ENCODE results near the gene ACTR1B. TPM values are rescaled to one million over a fixed set of nuclear protein-coding genes. Genes with fewer than 3 reads are reported as not detected.
"Not testable (repeated sequence)": the region's sequence is repeated elsewhere in the genome, so short reads cannot be mapped to it uniquely, and the experiment has no call there.

The ACTR1B gene
- total and polyA plus RNA-seq, 2 of the 4 experiments (the other 2 are of a cell fraction), result 40.5 to 68.8 TPM

DNA sequence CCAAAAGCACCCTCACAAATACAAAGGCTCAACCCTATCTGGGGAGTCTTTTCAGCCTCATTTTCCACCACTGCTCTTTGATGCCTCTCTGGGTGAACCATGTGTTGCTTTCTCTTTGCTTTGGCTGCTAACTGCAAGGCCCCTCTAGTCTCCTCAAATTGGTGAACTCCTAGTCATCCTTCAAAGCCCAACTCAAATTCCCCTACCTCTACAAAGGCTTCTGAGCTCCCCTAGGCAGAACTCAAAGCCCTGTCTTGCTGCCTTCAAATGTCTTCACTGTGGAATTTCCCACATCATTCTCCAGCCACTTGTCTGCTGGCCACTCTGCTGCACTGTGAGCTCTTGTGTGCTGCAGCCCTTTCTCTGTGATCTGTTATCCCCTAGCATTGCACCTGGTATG, 40.9 kb downstream of the ACTR1B start:
- H3K27me3 ChIP-seq (ENCODE audit: control insufficient read depth, insufficient read depth, low read length); CTCF ChIA-PET; DNase-seq; H3K4me3 ChIP-seq (ENCODE audit: insufficient read depth, low read depth, low read length); H3K4me1 ChIP-seq (ENCODE audit: control insufficient read depth, insufficient read depth, low read length); H4K5ac ChIP-seq (ENCODE audit: low read depth, low read length); H3K56ac ChIP-seq (ENCODE audit: extremely low read depth, insufficient read depth, low read length); H3K14ac ChIP-seq (replicated peaks; ENCODE audit: low read depth, low read length); H3K9ac ChIP-seq (ENCODE audit: low read depth, low read length); H3K18ac ChIP-seq (ENCODE audit: low read depth, low read length); H4K20me1 ChIP-seq (ENCODE audit: insufficient read depth, low read length); BruUV-seq (replicated peaks); H3K36me3 ChIP-seq (ENCODE audit: control insufficient read depth, insufficient read depth, low read length); H2BK120ac ChIP-seq (ENCODE audit: low read depth, low read length); POLR2A ChIA-PET (ENCODE audit: unreplicated experiment); H2AK5ac ChIP-seq (ENCODE audit: low read depth, low read length); dilution Hi-C loops (cut with HindIII; ENCODE audit: low sequenced_read_pairs, unreplicated experiment); H4K91ac ChIP-seq (ENCODE audit: insufficient read depth, low read depth, low read length); H3K9me1 ChIP-seq (ENCODE audit: insufficient read depth, low read length); H2BK20ac ChIP-seq (ENCODE audit: low read depth, low read length); intact Hi-C loops (cut with micrococcal nuclease); H2BK15ac ChIP-seq (ENCODE audit: low read depth, low read length); H3K9me3 ChIP-seq (ENCODE audit: control insufficient read depth, insufficient read depth, low read length); H2AFZ ChIP-seq (replicated peaks; ENCODE audit: low read length, poor library complexity); H2AK9ac ChIP-seq (replicated peaks; ENCODE audit: low read depth, low read length, poor library complexity); H3K4me2 ChIP-seq (ENCODE audit: low read depth, low read length); H3K79me1 ChIP-seq (ENCODE audit: low read depth in 1 of 2, low read length in 2 of 2); H3K27ac ChIP-seq (ENCODE audit: insufficient read depth, low read length); H3K23ac ChIP-seq (ENCODE audit: low read depth, low read length); H2BK5ac ChIP-seq (ENCODE audit: low read depth, low read length, poor library complexity, severe bottlenecking); in situ Hi-C loops (cut with MboI; ENCODE audit: low sequenced_read_pairs); ATAC-seq (ENCODE audit: low read depth); H3K4ac ChIP-seq (ENCODE audit: low read depth, low read length); H4K8ac ChIP-seq (ENCODE audit: low read depth in 2 of 2, low read length in 2 of 2): not testable (repeated sequence)

DNA sequence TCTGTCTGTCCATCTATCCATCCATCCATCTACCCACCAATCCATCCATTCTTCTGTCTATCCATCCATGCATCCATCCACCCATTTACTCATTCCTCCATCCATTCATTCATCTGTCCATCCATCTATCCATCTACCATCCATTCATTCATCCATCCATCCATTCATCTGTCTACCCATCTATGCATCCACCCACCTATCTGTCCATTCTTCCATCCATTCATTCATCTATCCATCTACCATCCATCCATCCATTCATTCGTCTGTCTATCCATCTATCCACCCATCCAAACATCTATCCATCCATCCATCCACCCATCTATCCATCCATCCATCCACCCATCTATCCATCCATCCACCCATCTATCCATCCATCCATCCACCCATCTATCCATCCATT, 43.4 kb downstream of the ACTR1B start:
- CTCF ChIA-PET; H3K14ac ChIP-seq (replicated peaks; ENCODE audit: low read depth, low read length); H2AFZ ChIP-seq (replicated peaks; ENCODE audit: low read length, poor library complexity); H4K91ac ChIP-seq (ENCODE audit: insufficient read depth, low read depth, low read length); H3K27me3 ChIP-seq (ENCODE audit: control insufficient read depth, insufficient read depth, low read length); H4K8ac ChIP-seq (ENCODE audit: low read depth in 2 of 2, low read length in 2 of 2); POLR2A ChIA-PET (ENCODE audit: unreplicated experiment); in situ Hi-C loops (cut with MboI; ENCODE audit: low sequenced_read_pairs); H3K4me2 ChIP-seq (ENCODE audit: low read depth, low read length); H3K4me3 ChIP-seq (ENCODE audit: insufficient read depth, low read depth, low read length); H4K20me1 ChIP-seq (ENCODE audit: insufficient read depth, low read length); BruUV-seq (replicated peaks); H2BK20ac ChIP-seq (ENCODE audit: low read depth, low read length); H3K9ac ChIP-seq (ENCODE audit: low read depth, low read length); H3K9me3 ChIP-seq (ENCODE audit: control insufficient read depth, insufficient read depth, low read length); H3K9me1 ChIP-seq (ENCODE audit: insufficient read depth, low read length); intact Hi-C loops (cut with micrococcal nuclease); H3K36me3 ChIP-seq (ENCODE audit: control insufficient read depth, insufficient read depth, low read length); H4K5ac ChIP-seq (ENCODE audit: low read depth, low read length); H2BK5ac ChIP-seq (ENCODE audit: low read depth, low read length, poor library complexity, severe bottlenecking); H3K18ac ChIP-seq (ENCODE audit: low read depth, low read length); H3K4me1 ChIP-seq (ENCODE audit: control insufficient read depth, insufficient read depth, low read length); H3K79me1 ChIP-seq (ENCODE audit: low read depth in 1 of 2, low read length in 2 of 2); H3K27ac ChIP-seq (ENCODE audit: insufficient read depth, low read length); H3K4ac ChIP-seq (ENCODE audit: low read depth, low read length); ATAC-seq (ENCODE audit: low read depth); H2BK15ac ChIP-seq (ENCODE audit: low read depth, low read length); H3K56ac ChIP-seq (ENCODE audit: extremely low read depth, insufficient read depth, low read length); dilution Hi-C loops (cut with HindIII; ENCODE audit: low sequenced_read_pairs, unreplicated experiment); H2BK120ac ChIP-seq (ENCODE audit: low read depth, low read length); H2AK5ac ChIP-seq (ENCODE audit: low read depth, low read length); H3K23ac ChIP-seq (ENCODE audit: low read depth, low read length); DNase-seq; H2AK9ac ChIP-seq (replicated peaks; ENCODE audit: low read depth, low read length, poor library complexity): not testable (repeated sequence)
- no CpG with 5 or more reads among the region's 1 CpG for WGBS, 2 experiments (ENCODE audit: extremely low coverage in 2 of 2, insufficient read length in 1 of 2)
